HG03095 (cell line): ENCODE data around the gene SYCE3.
"Not testable (repeated sequence)": the region's sequence is repeated elsewhere in the genome, so short reads cannot be mapped to it uniquely, and the experiment has no call there.

Experiments used
- ATAC-seq: cut with Tn5 transposase; IDR thresholded peaks from one replicate; pipeline ENCODE4 v1.9.1; 2021; ENCODE audit warnings: moderate library complexity; ENCODE audit not compliant: unreplicated experiment

SYCE3 gene, protein sequence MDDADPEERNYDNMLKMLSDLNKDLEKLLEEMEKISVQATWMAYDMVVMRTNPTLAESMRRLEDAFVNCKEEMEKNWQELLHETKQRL

DNA sequence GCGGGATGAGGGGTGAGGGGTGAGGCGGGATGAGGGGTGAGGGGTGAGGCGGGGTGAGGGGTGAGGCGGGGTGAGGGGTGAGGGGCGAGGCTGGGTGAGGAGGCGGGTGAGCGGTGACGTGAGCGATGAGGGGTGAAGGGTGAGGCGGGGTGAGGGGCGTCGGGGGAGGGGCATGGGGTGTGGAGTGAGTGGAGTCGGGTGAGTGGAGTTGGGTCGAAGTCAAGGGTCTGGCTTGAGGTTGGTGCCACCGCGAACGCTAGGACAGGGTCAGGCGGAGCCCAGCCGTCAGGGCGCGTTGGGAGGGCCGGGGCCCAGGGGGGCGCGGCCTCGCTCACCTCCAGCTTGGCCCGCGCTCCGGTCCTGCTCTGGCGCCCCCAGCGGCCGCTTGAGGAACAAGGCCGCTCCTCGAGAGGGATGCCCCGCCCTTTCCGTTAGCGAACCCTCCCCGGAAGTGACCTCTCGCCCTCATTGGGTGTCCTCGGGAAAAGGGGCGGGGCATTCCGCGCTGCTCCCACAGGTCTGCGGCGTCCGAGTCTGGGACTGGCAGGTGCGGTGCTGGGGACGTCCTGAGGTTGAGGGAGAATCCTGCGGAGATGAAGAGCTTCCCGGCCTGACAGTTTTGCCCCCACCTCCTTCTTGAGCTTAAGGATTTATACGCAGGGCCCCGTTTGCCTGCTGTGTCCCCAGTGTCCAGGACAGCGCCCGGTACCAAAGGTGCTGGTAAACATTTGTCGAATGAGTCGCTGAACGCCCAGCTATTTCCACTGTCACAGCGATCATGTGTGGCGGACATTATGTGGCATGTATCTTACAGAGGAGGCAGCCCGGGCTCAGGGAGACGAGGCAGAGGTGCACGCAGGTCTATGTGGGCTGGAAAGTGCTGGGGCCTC is at the start of gene SYCE3:
Gene SYCE3, minus strand, starts transcription at position 397 of the 890 bp plus-strand sequence. CDS start 6,514 bp downstream, outside the sequence.
- ATAC-seq = peak; percentile 92

DNA sequence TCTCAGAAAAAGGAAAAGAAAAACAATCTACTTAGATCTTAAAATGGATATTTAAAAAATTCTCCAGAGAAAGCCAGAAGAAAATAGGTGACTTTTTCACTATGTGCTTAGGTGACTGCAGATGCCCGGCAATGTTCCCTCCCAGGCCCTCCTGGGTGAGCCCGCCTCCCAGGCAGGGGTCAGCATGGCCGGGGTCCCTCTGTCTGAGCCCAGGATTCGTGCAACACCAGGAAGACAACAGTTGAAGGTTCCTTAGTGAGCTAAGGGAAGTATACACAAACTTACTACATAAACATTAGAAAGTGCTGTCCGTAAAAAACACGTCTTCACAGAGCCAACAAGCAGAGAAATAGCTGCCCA is 49.4 kb upstream of the SYCE3 start:
- no peak for ATAC-seq

- ATAC-seq = no peak
Measured at GRCh38 chr22:50611341-50612060, 48.8 kb upstream of the SYCE3 start.

DNA sequence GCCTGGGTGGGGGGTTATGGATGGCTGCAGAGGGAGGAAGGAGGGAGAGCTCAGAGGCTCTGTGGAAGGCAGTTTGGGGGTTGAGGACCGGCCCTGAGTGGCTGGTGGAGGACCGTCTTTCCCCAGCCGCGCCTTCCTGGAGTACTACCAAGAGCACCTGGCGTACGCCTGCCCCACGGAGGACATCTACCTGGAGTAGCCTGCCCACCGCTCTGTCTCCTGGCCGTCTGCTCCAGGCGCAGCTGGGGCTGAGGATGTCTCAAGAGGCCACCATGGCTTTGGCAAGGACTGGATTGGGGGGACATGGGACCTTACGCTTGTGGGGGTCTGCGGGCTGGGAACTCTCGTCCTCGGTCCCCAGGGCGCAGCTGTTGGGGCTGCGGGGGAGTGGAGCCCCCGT is 47.9 kb upstream of the SYCE3 start:
- ATAC-seq = no peak

DNA sequence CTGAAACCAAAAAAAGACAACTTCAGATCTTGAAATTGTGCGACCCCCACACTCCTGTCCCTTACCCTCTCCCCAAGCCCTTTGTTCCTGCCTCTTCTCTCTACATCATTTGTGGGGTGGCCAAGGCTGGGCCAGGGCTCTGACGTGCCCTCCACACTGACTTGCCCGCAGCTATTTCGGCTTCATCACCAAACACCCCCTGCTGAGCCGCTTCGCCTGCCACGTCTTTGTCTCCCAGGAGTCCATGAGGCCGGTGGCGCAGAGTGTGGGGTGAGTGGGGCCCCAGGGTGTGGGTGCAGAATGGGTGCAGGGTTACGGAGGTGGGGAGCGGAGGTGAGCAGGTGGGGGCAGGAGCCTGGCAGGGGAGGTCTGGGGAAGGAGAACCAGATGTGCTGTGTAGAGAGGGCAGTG is 47.3 kb upstream of the SYCE3 start:
- no peak for ATAC-seq

GRCh38 chr22:50609599-50609998 is 46.9 kb upstream of the SYCE3 start:
- no peak for ATAC-seq

DNA sequence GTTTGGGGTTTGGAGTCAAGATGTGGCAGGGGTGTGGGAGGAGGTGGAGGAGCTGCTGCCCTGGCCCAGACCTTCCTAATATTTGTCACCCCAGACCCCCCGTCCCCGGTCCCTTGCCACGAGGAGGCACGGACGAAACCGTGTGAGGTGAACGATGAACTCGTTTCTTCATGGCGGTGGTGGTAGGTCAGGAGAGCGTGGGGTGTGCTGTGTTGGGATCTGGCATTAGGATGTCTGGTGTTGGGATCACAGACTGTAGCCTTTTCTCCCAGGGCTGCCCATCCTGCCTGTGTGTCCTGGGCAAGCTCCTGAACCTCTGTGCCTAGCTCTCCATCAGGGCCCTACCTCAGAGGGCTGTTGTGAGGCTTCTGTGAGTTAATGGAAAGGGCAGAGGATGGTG is 46.3 kb upstream of the SYCE3 start:
- no peak for ATAC-seq

DNA sequence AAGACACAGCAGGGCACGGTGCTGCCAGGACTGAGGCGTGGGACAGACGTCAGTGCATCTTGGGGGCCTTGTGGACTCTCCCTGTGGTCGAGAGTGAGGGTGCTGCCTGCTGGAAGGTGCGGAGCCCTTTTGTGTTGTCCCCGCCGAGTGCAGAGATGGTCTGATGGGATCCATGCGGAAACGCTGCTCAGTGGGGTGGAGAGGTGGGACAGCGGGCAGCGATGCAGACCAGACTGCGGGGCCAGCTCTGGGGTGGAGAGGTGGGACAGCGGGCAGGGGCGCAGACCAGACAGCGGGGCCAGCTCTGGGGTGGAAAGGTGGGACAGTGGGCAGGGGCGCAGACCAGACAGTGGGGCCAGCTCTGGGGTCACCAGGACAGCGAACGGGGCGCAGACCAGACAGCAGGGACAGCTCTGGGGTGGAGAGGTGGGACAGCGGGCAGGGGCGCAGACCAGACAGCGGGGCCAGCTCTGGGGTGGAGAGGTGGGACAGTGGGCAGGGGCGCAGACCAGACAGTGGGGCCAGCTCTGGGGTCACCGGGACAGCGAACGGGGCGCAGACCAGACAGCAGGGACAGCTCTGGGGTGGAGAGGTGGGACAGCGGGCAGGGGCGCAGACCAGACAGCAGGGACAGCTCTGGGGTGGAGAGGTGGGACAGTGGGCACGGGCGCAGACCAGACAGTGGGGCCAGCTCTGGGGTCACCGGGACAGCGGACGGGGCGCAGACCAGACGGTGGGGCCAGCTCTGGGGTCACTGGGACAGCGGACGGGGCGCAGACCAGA is 45.5 kb upstream of the SYCE3 start:
- ATAC-seq = not testable (repeated sequence)

GRCh38 chr22:50607659-50608020 is 44.9 kb upstream of the SYCE3 start:
- no peak for ATAC-seq

DNA sequence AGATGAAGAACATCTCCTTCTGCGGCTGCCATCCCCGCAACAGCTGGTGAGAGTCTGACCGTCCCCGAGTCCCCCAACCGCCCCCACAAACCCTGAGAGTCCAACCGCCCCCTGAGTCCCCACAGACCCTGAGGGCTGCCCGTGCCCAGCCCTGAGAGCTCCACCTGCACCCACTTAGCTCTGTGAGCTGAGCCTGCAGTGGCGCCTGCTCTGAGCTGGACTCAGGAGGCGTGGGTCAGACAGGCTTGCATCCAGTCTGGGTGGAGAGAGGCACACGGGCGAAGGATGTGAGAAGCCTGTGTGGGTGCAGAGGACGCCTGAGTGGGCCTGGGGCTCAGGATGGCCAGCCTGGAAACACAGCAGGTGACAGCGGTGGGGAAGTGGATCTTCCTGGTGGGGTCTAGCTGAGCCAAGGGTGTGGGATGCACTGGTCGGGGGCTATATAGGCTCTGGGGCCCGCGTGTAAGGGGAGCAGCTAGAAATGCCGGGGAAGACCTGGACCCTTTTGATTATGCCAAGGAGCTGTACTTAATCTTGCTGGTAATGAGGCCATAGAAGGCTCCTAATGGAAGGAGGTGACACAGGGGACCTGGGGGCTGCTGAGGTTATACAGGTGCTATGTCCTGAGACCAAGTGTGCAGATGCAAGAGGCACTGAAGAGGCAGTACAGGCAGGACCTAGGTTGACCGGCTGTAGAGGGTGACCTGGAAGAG is 44.4 kb upstream of the SYCE3 start:
- no peak for ATAC-seq

- no peak for ATAC-seq
Measured at GRCh38 chr22:50606165-50606945, 43.6 kb upstream of the SYCE3 start.

GRCh38 chr22:50605613-50606074 is 42.9 kb upstream of the SYCE3 start:
- no peak for ATAC-seq

DNA sequence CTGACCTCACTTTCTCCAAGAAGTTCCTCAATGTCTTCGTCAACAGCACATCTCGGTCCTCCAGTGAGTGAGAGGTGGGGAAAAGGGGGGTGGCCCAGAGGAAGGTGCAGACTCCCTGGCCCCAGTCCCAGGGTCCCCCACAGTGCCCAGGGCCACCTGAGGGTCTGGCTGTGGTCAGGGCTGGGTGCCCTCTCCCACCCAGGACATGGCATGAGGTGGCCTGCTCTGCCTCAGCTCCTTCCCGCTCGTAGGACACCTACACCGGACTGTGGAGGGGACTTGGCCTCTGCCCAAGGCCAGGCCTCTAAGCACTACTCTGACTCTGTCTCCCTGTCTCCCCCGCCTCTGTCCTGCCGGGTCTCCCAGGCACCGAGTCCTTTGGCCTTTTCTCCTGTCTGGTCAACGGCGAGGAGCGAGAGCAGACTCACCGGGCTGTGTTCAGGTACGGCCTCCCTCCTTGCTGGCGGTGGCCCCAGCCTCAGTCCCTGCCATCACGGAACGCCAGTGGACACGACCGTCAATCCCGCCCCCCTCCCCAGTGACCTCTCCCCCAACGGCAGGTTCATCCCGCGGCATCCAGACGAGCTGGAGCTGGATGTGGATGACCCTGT is 42.4 kb upstream of the SYCE3 start:
- no peak for ATAC-seq

GRCh38 chr22:50604256-50605001 is 41.7 kb upstream of the SYCE3 start:
- ATAC-seq = no peak

DNA sequence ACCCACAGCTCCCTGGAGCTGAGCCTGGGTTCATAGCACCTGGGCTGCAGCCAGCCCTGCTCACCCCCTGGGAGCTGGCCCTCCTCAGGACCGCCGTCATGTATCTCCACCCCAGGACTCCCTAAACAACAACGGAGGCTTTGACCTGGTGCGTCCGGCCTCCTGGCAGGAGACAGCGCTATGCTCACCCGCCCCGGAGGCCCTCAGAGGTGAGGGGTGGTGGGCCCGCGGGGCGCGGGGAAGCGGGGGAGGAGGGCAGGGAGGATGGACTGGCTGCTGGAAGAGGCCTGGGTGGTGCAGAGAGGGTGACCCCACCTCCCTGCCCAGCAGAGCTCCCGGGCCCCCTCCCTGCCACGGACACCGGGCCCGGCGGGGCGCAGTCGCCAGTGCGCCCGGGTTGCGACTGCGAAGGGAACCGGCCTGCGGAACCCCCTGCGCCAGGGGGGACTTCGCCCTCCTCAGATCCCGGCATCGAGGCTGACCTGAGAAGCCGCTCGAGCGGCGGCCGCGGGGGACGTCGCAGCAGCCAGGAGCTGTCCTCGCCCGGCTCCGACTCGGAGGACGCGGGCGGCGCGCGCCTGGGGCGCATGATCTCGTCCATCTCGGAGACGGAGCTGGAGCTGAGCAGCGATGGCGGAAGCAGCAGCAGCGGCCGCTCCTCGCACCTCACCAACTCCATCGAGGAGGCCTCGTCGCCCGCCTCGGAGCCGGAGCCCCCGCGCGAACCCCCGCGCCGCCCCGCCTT is 41.0 kb upstream of the SYCE3 start:
- no peak for ATAC-seq

DNA sequence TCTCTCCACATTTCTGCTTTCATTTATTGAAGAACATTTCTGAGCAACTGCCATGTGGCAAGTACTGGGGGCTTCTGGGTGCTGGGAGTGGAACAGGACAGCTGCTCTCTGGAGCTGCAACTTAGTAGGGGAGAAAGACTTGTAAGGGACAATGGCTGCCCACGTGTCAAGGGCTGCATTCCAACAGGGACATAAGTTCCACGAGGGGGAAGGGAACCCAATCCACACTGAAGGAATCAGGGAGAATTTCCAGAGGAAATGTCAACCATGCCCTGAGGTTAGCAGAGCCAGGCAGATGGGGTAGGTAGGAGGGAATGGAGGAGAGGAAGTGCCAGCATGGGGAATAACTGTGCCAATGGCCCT is 39.6 kb upstream of the SYCE3 start:
- ATAC-seq = no peak

DNA sequence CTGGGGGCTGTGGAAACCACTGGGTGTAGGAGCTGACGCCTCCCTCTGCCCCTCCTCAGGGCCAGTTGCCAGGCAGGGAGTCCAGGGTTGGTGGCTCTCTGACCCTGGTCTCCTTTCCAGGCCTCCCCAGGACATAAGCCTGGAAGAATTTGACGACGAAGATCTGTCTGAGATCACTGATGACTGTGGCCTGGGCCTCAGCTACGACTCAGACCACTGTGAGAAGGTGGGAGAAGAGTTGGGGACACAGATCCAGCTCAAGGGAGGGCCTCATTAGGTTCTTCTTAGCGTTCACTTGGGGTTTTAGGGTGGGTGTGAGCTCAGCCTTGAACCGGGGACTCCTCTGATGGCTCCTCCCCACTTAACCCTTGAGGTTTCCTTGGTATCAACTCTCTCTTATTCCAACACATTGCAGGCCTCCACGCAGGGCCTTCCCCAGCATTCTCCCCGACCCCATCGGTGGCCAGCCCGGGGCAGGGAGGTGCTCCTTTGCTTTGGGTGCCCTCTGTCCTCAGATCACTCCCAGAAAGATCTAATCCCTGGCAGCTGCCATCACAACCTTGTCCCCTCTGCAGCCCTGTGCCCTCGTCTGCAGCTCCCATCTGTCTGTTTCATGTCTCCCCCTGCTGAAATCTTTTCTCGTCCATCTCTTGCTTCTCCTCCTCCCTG is 39.1 kb upstream of the SYCE3 start:
- no peak for ATAC-seq
